K562 (cell line): Measurements from ENCODE around the gene ACCSL. TPM values are rescaled to one million over a fixed set of nuclear protein-coding genes. Genes with fewer than 3 reads are reported as not detected.

Experiments
- ATAC-seq: fragments of 200-7000 bp; cut with Tn5 transposase; 3 replicates; pipeline ENCODE4 v1.9.1; 2020; ENCODE audit warnings: moderate library complexity
- BruUV-seq: library from RNA; stranded (reverse); fragments of 400-500 nt; replicated peaks from 2 replicates; lab custom pipeline; 2021; lab: Mats Ljungman, UMichigan
- CTCF ChIA-PET: fragments of 300-600 bp; formaldehyde crosslinking; extraction: SDS; loops from one replicate; lab custom pipeline; 2021; ENCODE audit warnings: low intra/inter-chr PET ratio; lab: Yijun Ruan, JAX
- POLR2A ChIA-PET: fragments of 300-600, 350-650 bp; sonication (Branson Sonifier 250); formaldehyde crosslinking; extraction: SDS; loops from one replicate; lab custom pipeline; 2021; ENCODE audit warnings: antibody characterized with exemption, inconsistent platforms; lab: Yijun Ruan, JAX
- DNase-seq, 4 experiments: peaks; one replicate each; pipeline versions ENCODE4 v3.0.0 to v3.0.0-alpha.2; 2011 to 2018; ENCODE audit warnings: low spot score in 3 of 4, mixed read lengths in 3 of 4; ENCODE audit errors: extremely low read depth in 1 of 4
- FAIRE-seq: peaks from 2 replicates; lab custom pipeline; 2011; peaks lifted over from hg19 to GRCh38; lab: Jason Lieb, UNC
- H2AFZ ChIP-seq: 2 replicates; pipeline ENCODE4 v1.6.0; 2011; ENCODE audit warnings: low read depth, low read length, control low read depth, inconsistent platforms
- H3K27ac ChIP-seq: fragments of 200-600 bp; 3 replicates; pipeline ENCODE4 v1.8.0; 2011; ENCODE audit warnings: low read depth, mild to moderate bottlenecking, control low read depth, inconsistent platforms, low read length, moderate library complexity, mixed read lengths; ENCODE audit errors: extremely low read depth
- H3K27me3 ChIP-seq, 2 experiments: fragments of 300-600 bp in 1 of 2; 2 replicates in 1 of 2; 3 replicates in 1 of 2; pipeline versions ENCODE4 v1.6.0 to v1.8.0; 2011; ENCODE audit warnings: inconsistent platforms in 2 of 2, low read length in 2 of 2, mild to moderate bottlenecking in 1 of 2, mixed read lengths in 1 of 2, moderate library complexity in 1 of 2; ENCODE audit not compliant: control insufficient read depth in 2 of 2, insufficient read depth in 2 of 2
- H3K36me3 ChIP-seq: fragments of 300-600 bp; 3 replicates; pipeline ENCODE4 v1.8.0; 2011; ENCODE audit warnings: mild to moderate bottlenecking, low read length, inconsistent platforms; ENCODE audit not compliant: control insufficient read depth, insufficient read depth
- H3K4me1 ChIP-seq, 2 experiments: fragments of 200-600 bp in 1 of 2; replicated peaks in 1 of 2; 2 replicates in 1 of 2; 3 replicates in 1 of 2; pipeline versions ENCODE4 v1.5.1 to v1.8.0; 2011; ENCODE audit warnings: inconsistent platforms in 2 of 2, low read length in 2 of 2, mild to moderate bottlenecking in 1 of 2, mixed read lengths in 1 of 2, moderate library complexity in 1 of 2; ENCODE audit not compliant: control insufficient read depth in 2 of 2, insufficient read depth in 2 of 2
- H3K4me2 ChIP-seq: 2 replicates; pipeline ENCODE4 v1.6.1; 2011; ENCODE audit warnings: low read length, control low read depth, inconsistent platforms, mixed read lengths; ENCODE audit not compliant: insufficient read depth
- H3K4me3 ChIP-seq: fragments of 200-600 bp; sonication (generic), shearing (Covaris generic); 2 replicates; pipeline ENCODE4 v1.5.1; 2016; ENCODE audit warnings: control low read depth, inconsistent platforms
- H3K79me2 ChIP-seq: fragments of 200-600 bp; 3 replicates; pipeline ENCODE4 v1.8.0; 2011; ENCODE audit warnings: low read length, inconsistent platforms; ENCODE audit not compliant: control insufficient read depth, insufficient read depth
- H3K9ac ChIP-seq, 2 experiments: 2 replicates each; pipeline versions ENCODE4 v1.6.0 to v1.6.1; 2011; ENCODE audit warnings: low read depth in 2 of 2, low read length in 2 of 2, control low read depth in 1 of 2, inconsistent platforms in 1 of 2, mild to moderate bottlenecking in 1 of 2, mixed read lengths in 1 of 2; ENCODE audit not compliant: insufficient read depth in 1 of 2
- H3K9me1 ChIP-seq: one replicate; pipeline ENCODE4 v1.6.0; 2011; ENCODE audit warnings: inconsistent platforms, mild to moderate bottlenecking, low read length, moderate library complexity; ENCODE audit not compliant: control insufficient read depth, insufficient read depth
- H3K9me3 ChIP-seq: replicated peaks from 2 replicates; pipeline ENCODE4 v1.5.1; 2011; ENCODE audit warnings: low read depth, low read length, inconsistent platforms; ENCODE audit not compliant: control insufficient read depth, insufficient read depth
- H4K20me1 ChIP-seq: replicated peaks from 2 replicates; pipeline ENCODE4 v1.6.1; 2011; ENCODE audit warnings: low read length, inconsistent platforms, mixed read lengths; ENCODE audit not compliant: control insufficient read depth, insufficient read depth
- CBX8 ChIP-seq: fragments of 200-600 bp; sonication (generic); IDR thresholded peaks from 2 replicates; pipeline ENCODE4 v1.6.1; 2012; ENCODE audit warnings: borderline replicate concordance, mixed run types, low read depth, mild to moderate bottlenecking, moderate library complexity, mixed read lengths, low read length, control low read depth, inconsistent platforms; ENCODE audit not compliant: poor library complexity, severe bottlenecking; ENCODE audit errors: extremely low read depth
- DNMT1 ChIP-seq: fragments of 450-650 bp; IDR thresholded peaks from 2 replicates; pipeline ENCODE4 v1.6.1; 2016; ENCODE audit warnings: antibody characterized with exemption, mild to moderate bottlenecking
- RAD21 ChIP-seq, 2 experiments: fragments of 250-450 bp in 1 of 2; fragments of 450-650 bp in 1 of 2; sonication (Bioruptor Pico) in 1 of 2; formaldehyde crosslinking in 1 of 2; IDR thresholded peaks in 1 of 2; conservative IDR thresholded peaks in 1 of 2; 2 replicates each; pipeline versions ENCODE4 v1.4.0 to v1.8.0; 2020 to 2022; ENCODE audit warnings: mild to moderate bottlenecking in 2 of 2, moderate library complexity in 1 of 2
- ZNF431 ChIP-seq: sonication (generic); formaldehyde crosslinking; IDR thresholded peaks from 2 replicates; pipeline ENCODE4 v1.8.0; 2022; ENCODE audit warnings: mild to moderate bottlenecking, missing genetic modification reagents
- WGBS: fragments of 100-300 bp; shearing (Covaris generic); methylation state at CpG from one replicate; pipeline ENCODE4 v1.1.6; 2016; ENCODE audit warnings: low coverage, mixed read lengths; ENCODE audit not compliant: insufficient coverage; ENCODE audit errors: missing lambda C conversion rate; 5-methylcytosine and 5-hydroxymethylcytosine counted together
- in situ Hi-C: fragments of 300-500 bp; cut with MboI; formaldehyde crosslinking; loops from 4 replicates; pipeline ENCODE4 v1.15.0; 2018; ENCODE audit warnings: inconsistent platforms, mixed read lengths
- intact Hi-C: fragments of 100-400 bp; cut with micrococcal nuclease; formaldehyde crosslinking; loops from 2 replicates; pipeline ENCODE4 v1.14.2; 2022
- polyA plus RNA-seq, 8 experiments: library from polyadenylated mRNA; depleted of rRNA in 4 of 8; stranded (reverse) in 5 of 8; unstranded in 3 of 8; fragments of >200 nt; fragmentation: Nextera tagmentation in 2 of 8; fragmentation: Illumina TruSeq in 1 of 8; extraction: Ambion mirVana in 2 of 8; extraction: Trizol in 1 of 8; gene quantifications; 2 replicates each; pipeline versions ENCODE4 v1.2.1 to v1.2.3, GENCODE V29; 2011 to 2014; ENCODE audit warnings: inconsistent platforms in 1 of 8, missing spikeins in 1 of 8
- total RNA-seq, 7 experiments: library from RNA; depleted of rRNA in 6 of 7; stranded (reverse); fragments of >200 nt in 6 of 7; fragmentation: Illumina TruSeq in 2 of 7; extraction: Trizol in 2 of 7; gene quantifications; 2 replicates each; pipeline versions ENCODE4 v1.2.1 to v1.2.3, GENCODE V29; 2011 to 2021; ENCODE audit warnings: low replicate concordance in 1 of 7
- TF ChIP-seq, protein P1 (sequence below), 3 experiments: IDR thresholded peaks in 2 of 3; conservative IDR thresholded peaks in 1 of 3; 2 replicates each; pipeline ENCODE4 v1.5.1; 2011 to 2012; ENCODE audit warnings: low read length in 3 of 3, mild to moderate bottlenecking in 3 of 3, control low read depth in 2 of 3, improper control_type of control experiment in 1 of 3, inconsistent platforms in 1 of 3, low read depth in 1 of 3, mixed read lengths in 1 of 3, moderate library complexity in 1 of 3; ENCODE audit not compliant: insufficient read depth in 2 of 3

Gene ACCSL
- total and polyA plus RNA-seq, 9 of the 15 experiments (the other 6 are each of a cell fraction or from before 2014, with no cell fraction given), result not detected

DNA sequence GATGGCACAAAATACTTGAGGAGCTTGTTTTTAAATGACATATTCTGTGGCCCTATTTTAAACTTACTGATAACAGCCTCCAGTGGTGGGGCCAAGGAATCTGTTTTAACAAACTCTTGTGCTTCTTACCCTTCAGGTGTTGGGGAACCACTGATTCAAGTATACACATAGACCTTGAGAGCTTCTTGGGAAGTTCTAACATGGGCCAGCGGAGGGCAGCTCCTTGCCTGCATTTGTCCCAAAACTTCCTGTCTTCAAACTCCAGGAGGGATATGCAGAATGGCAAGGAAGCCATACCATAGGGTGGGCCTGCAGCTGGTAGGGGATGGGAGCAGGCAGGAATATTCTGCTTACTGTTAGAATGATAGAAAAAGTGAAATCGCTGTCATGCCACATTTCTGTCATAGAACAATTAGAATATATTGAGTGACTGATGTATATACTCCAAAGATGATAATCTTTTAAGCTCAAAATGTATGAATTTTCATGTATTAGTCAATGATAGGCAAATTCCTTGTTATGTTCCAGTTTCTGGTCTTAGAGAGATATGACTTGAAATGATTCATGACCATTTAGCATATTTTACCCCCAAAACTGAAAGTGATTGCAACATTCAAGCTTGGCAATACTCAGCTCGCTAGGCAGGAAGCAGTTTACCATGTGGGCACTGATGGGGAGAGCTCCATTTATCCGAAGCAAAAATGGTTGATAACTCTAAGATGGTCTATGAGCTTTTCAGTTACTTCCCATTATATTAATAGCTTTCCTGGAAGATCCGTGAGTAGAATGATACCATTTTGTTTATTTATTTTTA, 56.9 kb downstream of the ACCSL start:
- FAIRE-seq (no peak), ATAC-seq (peak; percentile 63), DNase-seq (peak in 1 of 4 experiments; percentile 12)
- TF ChIP-seq CBX8, result no peak
- peak in 1 of 2 experiments; percentile 29; a peak in 1 of 4 replicates for TF ChIP-seq RAD21 (CRISPR knock-in tag; conservative IDR thresholded peaks at IDR 0.05 in 1 of 2, IDR thresholded peaks at IDR 0.05 in 1 of 2)
- TF ChIP-seq, protein P1, sequence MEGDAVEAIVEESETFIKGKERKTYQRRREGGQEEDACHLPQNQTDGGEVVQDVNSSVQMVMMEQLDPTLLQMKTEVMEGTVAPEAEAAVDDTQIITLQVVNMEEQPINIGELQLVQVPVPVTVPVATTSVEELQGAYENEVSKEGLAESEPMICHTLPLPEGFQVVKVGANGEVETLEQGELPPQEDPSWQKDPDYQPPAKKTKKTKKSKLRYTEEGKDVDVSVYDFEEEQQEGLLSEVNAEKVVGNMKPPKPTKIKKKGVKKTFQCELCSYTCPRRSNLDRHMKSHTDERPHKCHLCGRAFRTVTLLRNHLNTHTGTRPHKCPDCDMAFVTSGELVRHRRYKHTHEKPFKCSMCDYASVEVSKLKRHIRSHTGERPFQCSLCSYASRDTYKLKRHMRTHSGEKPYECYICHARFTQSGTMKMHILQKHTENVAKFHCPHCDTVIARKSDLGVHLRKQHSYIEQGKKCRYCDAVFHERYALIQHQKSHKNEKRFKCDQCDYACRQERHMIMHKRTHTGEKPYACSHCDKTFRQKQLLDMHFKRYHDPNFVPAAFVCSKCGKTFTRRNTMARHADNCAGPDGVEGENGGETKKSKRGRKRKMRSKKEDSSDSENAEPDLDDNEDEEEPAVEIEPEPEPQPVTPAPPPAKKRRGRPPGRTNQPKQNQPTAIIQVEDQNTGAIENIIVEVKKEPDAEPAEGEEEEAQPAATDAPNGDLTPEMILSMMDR (IDR thresholded peaks at IDR 0.05 in 2 of 3, conservative IDR thresholded peaks at IDR 0.05 in 1 of 3; ENCODE audit: insufficient read depth in 2 of 3, low read depth in 1 of 3, low read length in 3 of 3), result peak in 2 of 3 experiments; percentile 19 to 27; a peak in 1 of 6 replicates
- no peak for TF ChIP-seq ZNF431 (CRISPR knock-in tag)
- TF ChIP-seq DNMT1, result no peak
- no peak overlapping the region for H3K9ac ChIP-seq
- no peaks in the 10 kb centered on the region for H3K4me1 ChIP-seq
- H3K4me3 ChIP-seq, result no peak overlapping the region
- H3K4me2 ChIP-seq, result no peak overlapping the region
- peaks cover 3% of the 10 kb centered on the region for H3K9me1 ChIP-seq
- BruUV-seq, result no TSS peak
- ChIA-PET POLR2A (interaction anchor here (0.9 to 3.3 kb wide), 4 partner anchors 9 to 429 kb away, joined by 3 to 17 read pairs (median 6); partner anchors contain the start of gene EXT2), CTCF (no interaction called here)
- WGBS, result 89% methylated on average over 5 of the region's 5 CpGs
- H4K20me1 ChIP-seq, result peaks cover 3% of the 10 kb centered on the region; the same call in 1 of the 2 replicates
- H3K36me3 ChIP-seq, result peaks cover 33% of the 10 kb centered on the region
- no peaks in the 10 kb centered on the region for H3K27me3 ChIP-seq
- in situ Hi-C loops, result no loop called here
- no peaks in the 10 kb centered on the region for H3K9me3 ChIP-seq
- intact Hi-C loops, result no loop called here
- no peak overlapping the region for H2AFZ ChIP-seq
- H3K79me2 ChIP-seq, result peaks cover 23% of the 10 kb centered on the region; the same call in 2 of the 3 replicates
- H3K27ac ChIP-seq, result no peak overlapping the region
